Adrenal gland (tissue), 5 donors: Measurements from ENCODE around the gene RNF214.

Source experiments
- POLR2A ChIP-seq, 2 donors: fragments of 450-650 bp; IDR thresholded peaks; one replicate each; pipeline ENCODE4 v1.6.1; 2017; ENCODE audit warnings: antibody characterized with exemption in 2 of 2, mild to moderate bottlenecking in 2 of 2, moderate library complexity in 1 of 2
- TF ChIP-seq, protein P1 (sequence below), 6 experiments: fragments of 450-650 bp in 4 of 6; fragments of 200-600 bp in 2 of 6; sonication (generic) in 1 of 6; IDR thresholded peaks; 1 replicate in 5 of 6; 2 replicates in 1 of 6; pipeline versions ENCODE4 v1.5.1 to v1.8.0; 2016 to 2021; ENCODE audit warnings: antibody characterized with exemption in 6 of 6, mild to moderate bottlenecking in 2 of 6, moderate library complexity in 1 of 6
- donor health status: DM: no; HTN: no; CAD: no.

GRCh38 chr11:117300773-117301172, 68.3 kb downstream of the RNF214 start:
- TF ChIP-seq, protein P1, sequence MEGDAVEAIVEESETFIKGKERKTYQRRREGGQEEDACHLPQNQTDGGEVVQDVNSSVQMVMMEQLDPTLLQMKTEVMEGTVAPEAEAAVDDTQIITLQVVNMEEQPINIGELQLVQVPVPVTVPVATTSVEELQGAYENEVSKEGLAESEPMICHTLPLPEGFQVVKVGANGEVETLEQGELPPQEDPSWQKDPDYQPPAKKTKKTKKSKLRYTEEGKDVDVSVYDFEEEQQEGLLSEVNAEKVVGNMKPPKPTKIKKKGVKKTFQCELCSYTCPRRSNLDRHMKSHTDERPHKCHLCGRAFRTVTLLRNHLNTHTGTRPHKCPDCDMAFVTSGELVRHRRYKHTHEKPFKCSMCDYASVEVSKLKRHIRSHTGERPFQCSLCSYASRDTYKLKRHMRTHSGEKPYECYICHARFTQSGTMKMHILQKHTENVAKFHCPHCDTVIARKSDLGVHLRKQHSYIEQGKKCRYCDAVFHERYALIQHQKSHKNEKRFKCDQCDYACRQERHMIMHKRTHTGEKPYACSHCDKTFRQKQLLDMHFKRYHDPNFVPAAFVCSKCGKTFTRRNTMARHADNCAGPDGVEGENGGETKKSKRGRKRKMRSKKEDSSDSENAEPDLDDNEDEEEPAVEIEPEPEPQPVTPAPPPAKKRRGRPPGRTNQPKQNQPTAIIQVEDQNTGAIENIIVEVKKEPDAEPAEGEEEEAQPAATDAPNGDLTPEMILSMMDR (IDR thresholded peaks at IDR 0.05): no peak
- TF ChIP-seq POLR2A (IDR thresholded peaks at IDR 0.05): no peak
